NCI-H2081 (cell line): ENCODE results near the gene CRTAP.
"Not testable (repeated sequence)": the region's sequence is repeated elsewhere in the genome, so short reads cannot be mapped to it uniquely, and the experiment has no call there.

Experiments
- DNase-seq, 2 experiments: peaks; one replicate each; lab custom pipeline; 2025; lab: John Stamatoyannopoulos, UW

The CRTAP gene

DNA sequence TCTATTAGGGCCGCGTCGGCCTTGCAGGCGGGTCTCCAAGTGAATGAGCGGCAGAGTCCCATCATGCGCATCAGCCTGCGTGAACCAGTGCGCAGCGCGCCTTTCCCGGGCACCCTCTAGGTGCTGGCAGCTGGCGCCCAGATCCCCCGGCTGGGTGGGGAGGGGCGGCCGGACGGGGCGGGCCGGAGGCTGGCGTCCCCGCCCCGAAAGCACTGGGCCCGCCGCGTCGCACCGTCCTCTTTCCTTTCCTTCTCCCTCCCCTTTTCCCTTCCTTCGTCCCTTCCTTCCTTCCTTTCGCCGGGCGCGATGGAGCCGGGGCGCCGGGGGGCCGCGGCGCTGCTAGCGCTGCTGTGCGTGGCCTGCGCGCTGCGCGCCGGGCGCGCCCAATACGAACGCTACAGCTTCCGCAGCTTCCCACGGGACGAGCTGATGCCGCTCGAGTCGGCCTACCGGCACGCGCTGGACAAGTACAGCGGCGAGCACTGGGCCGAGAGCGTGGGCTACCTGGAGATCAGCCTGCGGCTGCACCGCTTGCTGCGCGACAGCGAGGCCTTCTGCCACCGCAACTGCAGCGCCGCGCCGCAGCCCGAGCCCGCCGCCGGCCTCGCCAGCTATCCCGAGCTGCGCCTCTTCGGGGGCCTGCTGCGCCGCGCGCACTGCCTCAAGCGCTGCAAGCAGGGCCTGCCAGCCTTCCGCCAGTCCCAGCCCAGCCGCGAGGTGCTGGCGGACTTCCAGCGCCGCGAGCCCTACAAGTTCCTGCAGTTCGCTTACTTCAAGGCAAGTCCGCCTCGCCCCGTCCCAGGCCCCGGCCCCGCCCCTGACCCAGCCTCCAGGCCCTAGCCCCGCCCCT is at the start of gene CRTAP:
Gene CRTAP, plus strand, starts transcription at position 243 of the 850 bp plus-strand sequence. Its CDS starts 64 bp downstream, at position 307.
- peak; percentile 40 to 57 for DNase-seq

DNA sequence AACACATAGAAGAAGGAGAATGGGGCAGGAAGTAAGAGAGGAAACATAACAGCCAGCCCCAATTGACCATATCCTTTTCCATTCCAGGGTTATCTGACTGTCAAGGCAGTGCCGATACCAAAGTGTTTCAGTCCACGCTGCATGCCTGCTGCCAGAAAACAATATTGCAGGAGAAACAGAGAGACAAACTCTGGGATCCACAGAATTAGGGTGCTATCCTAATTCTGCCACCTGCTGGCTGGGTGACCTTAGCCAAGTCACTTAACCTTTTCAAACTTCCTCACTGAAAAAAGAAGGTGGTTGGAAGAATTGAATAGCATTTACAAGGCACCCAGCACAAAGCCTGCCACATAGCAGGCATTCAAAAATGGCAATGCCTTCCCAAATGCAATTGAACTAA is 48.9 kb upstream of the CRTAP start:
- DNase-seq = no peak

GRCh38 chr3:33067484-33067883 is 46.3 kb upstream of the CRTAP start:
- no peak for DNase-seq

GRCh38 chr3:33069862-33070261 is 44.0 kb upstream of the CRTAP start:
- DNase-seq = peak in 1 of 2 experiments; percentile 84

DNA sequence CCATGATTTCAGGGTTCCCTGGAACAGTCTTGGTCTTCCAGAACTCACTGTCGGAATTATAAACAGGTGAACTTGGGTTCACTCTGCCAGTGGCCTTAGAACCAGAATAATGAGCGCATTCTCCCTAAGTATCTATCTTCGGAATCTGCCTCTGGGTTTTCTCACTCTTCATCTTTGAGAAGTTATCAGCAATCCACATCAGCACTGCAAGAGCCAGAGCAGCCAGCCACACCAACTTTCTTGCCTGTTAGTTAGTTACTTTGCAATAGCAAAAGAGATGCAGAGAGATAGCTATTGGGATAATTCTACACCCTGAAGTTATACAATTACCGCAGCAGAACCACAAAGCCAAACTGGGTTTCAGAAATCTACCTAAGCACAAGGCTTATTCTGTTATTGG is 42.6 kb upstream of the CRTAP start:
- no peak for DNase-seq

GRCh38 chr3:33071946-33072345 is 41.9 kb upstream of the CRTAP start:
- no peak for DNase-seq

DNA sequence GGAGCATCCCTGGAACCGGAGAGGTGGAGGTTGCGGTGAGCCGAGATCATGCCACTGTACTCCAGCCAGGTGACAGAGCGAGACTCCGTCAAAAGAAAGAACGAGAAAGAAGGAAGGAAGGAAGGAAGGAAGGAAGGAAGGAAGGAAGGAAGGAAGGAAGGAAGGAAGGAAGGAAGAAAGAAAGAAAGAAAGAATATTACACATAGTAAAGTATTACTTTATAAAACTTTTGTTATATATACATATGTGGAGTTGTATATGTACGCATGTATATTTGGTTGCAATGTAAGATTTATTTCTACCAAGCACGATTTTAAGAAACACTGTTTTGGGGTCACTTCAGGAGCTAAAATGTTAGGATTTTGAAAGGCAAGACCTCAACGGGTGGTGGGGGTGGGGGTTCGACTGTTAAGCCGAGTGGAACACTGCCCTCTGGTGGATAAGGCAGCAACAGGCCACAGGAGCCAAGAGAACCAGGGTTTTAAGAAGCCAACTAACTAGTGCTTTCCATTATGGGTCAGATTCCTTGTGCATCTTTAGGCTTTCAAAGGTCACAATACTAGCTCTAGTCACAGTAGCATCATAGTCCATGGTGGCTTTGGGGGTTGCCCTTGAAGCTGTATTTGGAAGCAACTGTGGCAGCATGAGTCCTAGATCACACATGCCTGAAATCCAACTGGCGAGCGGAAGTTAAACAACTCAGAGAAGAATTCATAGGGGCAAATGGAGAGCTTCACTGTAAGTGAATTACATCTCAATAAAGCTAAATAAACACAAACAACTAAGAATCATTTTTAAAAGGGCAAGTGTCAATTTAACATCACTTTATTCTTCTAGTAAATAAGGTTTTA is 39.4 kb upstream of the CRTAP start:
- peak; percentile 42 to 44 for DNase-seq

DNA sequence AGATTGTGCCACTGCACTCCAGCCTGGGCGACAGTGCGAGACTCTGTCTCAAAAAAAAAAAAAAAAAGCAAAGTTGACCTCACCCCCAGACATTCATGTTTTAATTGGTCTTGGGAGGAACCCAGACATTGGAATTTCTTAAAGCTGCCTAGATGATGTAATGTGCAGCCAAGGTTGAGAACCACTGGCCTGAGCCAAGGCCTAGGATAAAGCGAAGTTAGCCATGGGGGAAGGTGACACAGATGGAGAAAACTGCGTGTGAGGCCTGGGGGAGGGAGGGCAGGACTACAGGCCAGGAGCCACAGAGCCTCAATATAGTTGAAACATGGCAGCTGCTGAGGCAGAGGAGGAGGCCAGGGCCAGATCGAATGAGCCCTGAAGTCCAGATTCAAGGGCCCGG is 37.8 kb upstream of the CRTAP start:
- no peak for DNase-seq

DNA sequence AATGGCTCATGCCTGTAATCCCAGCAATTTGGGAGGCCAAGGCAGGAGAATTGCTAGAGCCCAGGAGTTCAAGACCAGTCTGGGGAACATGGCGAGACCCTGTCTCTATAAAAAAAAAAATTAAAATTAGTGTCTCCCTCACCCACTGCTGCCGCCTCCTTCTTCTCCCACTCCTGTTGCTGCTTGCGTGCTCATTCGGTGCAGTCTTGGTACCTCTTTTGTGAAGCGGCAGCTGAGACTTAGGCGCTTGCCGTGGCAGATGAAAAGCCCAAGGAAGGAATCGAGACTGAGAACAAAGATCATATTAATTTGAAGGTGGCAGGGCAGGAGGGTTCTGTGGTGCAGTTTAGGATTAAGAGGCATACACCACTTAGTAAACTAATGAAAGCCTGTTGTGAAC is 36.9 kb upstream of the CRTAP start:
- no peak for DNase-seq

- DNase-seq = no peak
Observed at GRCh38 chr3:33077976-33078375, 35.8 kb upstream of the CRTAP start.

DNA sequence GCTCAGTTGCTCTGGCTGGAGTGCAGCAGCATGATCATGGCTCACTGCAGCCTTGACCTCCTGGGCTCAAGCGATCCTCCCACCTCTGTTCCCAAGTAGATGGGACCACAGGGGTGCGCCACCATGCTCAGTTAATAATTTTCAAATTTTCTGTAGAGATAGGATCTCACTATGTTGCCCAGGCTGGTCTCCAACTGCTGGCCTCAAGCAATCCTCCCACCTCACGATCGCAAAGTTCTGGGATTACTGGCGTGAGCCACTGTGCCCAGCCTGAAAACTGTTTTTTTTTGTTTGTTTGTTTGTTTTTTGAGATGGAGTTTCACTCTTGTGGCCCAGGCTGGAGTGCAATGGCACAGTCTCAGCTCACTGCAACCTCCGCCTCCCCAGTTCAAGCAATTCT is 34.0 kb upstream of the CRTAP start:
- DNase-seq = not testable (repeated sequence)

DNA sequence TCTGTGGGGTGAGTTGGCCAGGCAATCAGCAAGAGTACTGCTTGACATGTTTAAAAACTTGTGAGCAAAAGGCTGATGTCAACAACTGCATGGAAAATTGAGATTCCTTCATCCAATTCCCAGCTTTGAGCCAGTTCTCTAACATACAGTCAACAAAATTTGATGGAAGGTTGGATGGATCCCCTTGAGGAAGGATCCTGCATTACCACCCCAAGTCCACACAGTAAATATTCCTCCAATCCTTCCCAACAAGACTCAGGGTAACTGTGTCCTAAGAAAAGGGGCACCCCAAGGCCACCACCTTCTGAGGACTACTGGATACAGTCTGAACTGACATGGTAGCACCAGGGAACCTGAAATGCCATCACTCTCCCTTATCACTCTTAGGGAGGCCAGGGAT is 32.0 kb upstream of the CRTAP start:
- no peak for DNase-seq

DNA sequence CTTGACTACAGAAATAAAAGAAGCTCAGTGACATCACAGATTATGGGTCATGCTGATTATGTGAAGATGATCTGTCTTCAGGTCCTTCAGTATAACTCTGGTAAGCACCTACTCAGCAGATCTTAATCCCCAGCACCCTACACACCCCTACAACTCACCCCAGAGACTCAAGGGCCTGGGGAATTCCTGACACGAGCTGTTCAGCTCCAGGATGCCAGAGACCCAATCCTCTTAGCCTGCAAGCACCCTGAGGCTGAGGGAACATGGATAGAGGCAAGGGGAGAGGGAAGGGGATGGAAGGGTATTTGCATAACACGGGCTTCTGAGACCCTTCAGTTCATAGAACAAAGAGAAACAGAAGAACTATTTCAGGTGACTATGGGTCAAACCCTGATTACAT is 29.9 kb upstream of the CRTAP start:
- no peak for DNase-seq

- no peak for DNase-seq
Observed at GRCh38 chr3:33088691-33089090, 25.1 kb upstream of the CRTAP start.

GRCh38 chr3:33089515-33089914 is 24.3 kb upstream of the CRTAP start:
- DNase-seq = no peak

DNA sequence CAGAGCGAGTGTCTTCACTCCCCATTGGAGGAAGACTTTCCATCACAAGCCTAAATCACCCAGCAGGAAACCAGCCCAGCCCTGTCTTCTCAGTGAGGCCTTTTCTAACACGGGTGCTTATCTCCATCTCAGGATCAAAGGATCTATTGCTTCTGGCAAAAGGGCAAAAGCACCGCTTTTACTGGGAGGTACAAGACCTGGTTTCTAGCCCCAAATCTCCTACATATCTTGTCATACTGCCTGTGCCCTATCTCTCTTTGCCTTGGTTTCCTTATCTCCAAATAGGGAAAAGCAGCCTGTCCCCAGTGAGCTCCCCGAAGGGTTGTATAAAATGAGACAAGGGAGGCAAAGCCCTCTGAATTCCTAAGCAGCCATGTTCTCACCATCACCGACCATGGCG is 22.1 kb upstream of the CRTAP start:
- no peak for DNase-seq

DNA sequence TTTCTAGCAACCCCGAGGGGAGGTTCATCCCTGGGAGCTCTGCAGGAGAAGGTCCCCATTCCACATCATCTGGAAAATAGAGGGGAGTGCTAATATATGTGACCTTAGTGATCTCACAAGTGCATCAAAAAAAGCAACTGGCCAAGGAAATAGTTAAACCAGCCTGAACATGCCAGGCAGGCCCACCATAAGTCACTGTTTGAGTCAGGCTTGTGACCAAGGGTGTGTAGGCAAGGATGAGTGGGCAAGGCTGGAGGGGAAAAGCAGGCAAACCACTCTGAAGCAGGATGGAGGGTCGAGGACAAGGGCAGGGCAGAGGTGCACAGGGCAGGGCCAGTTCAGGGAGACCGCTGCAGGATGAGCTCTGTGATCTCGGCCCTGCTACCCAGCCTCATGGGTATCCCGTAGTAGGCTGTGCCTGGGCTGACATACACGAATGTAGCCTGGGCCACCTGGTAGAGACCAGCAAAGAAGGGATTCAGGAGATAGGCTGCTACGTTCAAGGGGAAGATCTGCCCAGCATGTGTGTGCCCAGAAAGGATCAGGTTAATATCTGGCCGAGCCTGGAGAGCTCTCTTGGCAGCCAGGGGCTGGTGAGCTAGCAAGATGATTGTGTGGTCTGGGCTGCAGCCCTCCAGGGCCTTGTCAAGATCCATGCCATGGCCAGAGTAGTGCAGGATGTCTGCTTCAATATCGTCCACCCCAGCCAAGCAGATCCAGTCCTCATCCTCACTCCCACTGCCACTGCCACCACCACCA is 21.1 kb upstream of the CRTAP start:
- no peak for DNase-seq

- DNase-seq = no peak
Observed at GRCh38 chr3:33093847-33094246, 20.0 kb upstream of the CRTAP start.

GRCh38 chr3:33095436-33095835 is 18.4 kb upstream of the CRTAP start:
- no peak for DNase-seq

GRCh38 chr3:33096093-33096868 is 17.5 kb upstream of the CRTAP start:
- DNase-seq = no peak

GRCh38 chr3:33099109-33099645 is 14.6 kb upstream of the CRTAP start:
- no peak for DNase-seq
